Small intestine (tissue), 7 donors: ENCODE data around the gene CFAP119. TPM values are rescaled to one million over a fixed set of nuclear protein-coding genes. Genes with fewer than 3 reads are reported as not detected.

Source experiments
- DNase-seq, 2 donors: peaks; one replicate each; pipeline versions ENCODE4 v3.0.0 to v3.0.0-alpha.2; 2013
- FAIRE-seq: peaks from 2 replicates; lab custom pipeline; 2012; peaks lifted over from hg19 to GRCh38; lab: Jason Lieb, UNC
- H3K27ac ChIP-seq, 3 donors: one replicate each; pipeline ENCODE4 v1.5.1; 2013; ENCODE audit warnings: low read length in 2 of 3, mild to moderate bottlenecking in 2 of 3, control low read depth in 1 of 3, inconsistent platforms in 1 of 3, low read depth in 1 of 3, moderate library complexity in 1 of 3
- H3K27me3 ChIP-seq, 3 donors: one replicate each; pipeline ENCODE4 v1.6.1; 2013; ENCODE audit warnings: low read length in 3 of 3, inconsistent platforms in 1 of 3; ENCODE audit not compliant: control insufficient read depth in 3 of 3, insufficient read depth in 3 of 3
- H3K36me3 ChIP-seq, 3 donors: one replicate each; pipeline ENCODE4 v1.6.1; 2013; ENCODE audit warnings: low read length in 3 of 3, inconsistent platforms in 1 of 3, low read depth in 1 of 3, mild to moderate bottlenecking in 1 of 3, moderate library complexity in 1 of 3; ENCODE audit not compliant: control insufficient read depth in 3 of 3, insufficient read depth in 2 of 3
- H3K4me1 ChIP-seq, 3 donors: one replicate each; pipeline ENCODE4 v1.6.1; 2013; ENCODE audit warnings: low read length in 2 of 3, inconsistent platforms in 1 of 3, low read depth in 1 of 3, mild to moderate bottlenecking in 1 of 3, moderate library complexity in 1 of 3; ENCODE audit not compliant: control insufficient read depth in 3 of 3, insufficient read depth in 2 of 3
- H3K4me3 ChIP-seq, 3 donors: one replicate each; pipeline ENCODE4 v1.5.1; 2013; ENCODE audit warnings: low read length in 3 of 3, control low read depth in 1 of 3, inconsistent platforms in 1 of 3, low read depth in 1 of 3, mild to moderate bottlenecking in 1 of 3, moderate library complexity in 1 of 3
- H3K9me3 ChIP-seq, 2 donors: one replicate each; pipeline ENCODE4 v1.6.1; 2013; ENCODE audit warnings: low read depth in 1 of 2, low read length in 1 of 2; ENCODE audit not compliant: control insufficient read depth in 2 of 2, insufficient read depth in 1 of 2
- WGBS, 3 donors: extraction: QIAGEN DNeasy Blood & Tissue Kit; methylation state at CpG; one replicate each; pipeline ENCODE4 v1.1.7; 2013; 5-methylcytosine and 5-hydroxymethylcytosine counted together
- polyA plus RNA-seq, 4 donors: library from polyadenylated mRNA; stranded (reverse) in 3 of 4; unstranded in 1 of 4; fragments of 200-250 nt in 3 of 4; fragments of 120-200 nt in 1 of 4; gene quantifications; one replicate each; pipeline versions ENCODE4 v1.2.1 to v1.2.3, GENCODE V29; 2013
- donor health status: healthy with polysubstance abuse.
- donor health status: control.
- donor health status: control.
- donor health status: Bipolar disorder and iron deficiency.
- donor health status: healthy.

CFAP119 gene
- polyA plus RNA-seq, 4 donors, result 2.4 to 6.5 (median 5.1) TPM

DNA sequence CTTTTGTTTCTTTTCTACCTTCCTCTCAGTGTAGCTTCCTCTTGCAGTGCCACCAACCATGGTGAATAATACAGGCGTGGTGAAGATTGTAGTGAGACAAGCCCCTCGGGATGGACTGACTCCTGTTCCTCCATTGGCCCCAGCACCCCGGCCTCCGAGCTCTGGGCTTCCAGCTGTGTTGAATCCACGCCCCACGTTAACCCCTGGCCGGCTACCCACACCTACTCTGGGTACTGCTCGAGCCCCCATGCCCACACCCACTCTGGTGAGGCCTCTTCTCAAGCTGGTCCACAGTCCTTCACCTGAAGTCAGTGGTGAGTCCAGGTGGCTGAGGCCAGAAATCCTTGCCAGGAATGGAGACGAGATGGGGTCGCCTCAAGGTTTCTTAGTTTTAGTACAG lies 38.9 kb downstream of the CFAP119 start:
- no peak for FAIRE-seq

GRCh38 chr16:30722443-30722842 lies 39.4 kb downstream of the CFAP119 start:
- DNase-seq, result no peak
- FAIRE-seq, result no peak
- 57 to 74% (median 63%) methylated on average over 6 of the region's 6 CpGs for WGBS, 3 donors

More for the DNA sequence above, 38.9 kb downstream of the CFAP119 start:
- DNase-seq, result no peak
- 88 to 95% (median 91%) methylated on average over 10 of the region's 10 CpGs for WGBS, 3 donors
- peaks cover 43 to 88% (median 57%) of the 10 kb centered on the region in 3 donors for H3K36me3 ChIP-seq
- H3K4me1 ChIP-seq, result peaks cover 0 to 8% (median 0%) of the 10 kb centered on the region in 3 donors
- no peaks in the 10 kb centered on the region for H3K9me3 ChIP-seq
- no peak overlapping the region for H3K27ac ChIP-seq
- H3K4me3 ChIP-seq, result no peak overlapping the region
- H3K27me3 ChIP-seq, result no peaks in the 10 kb centered on the region

DNA sequence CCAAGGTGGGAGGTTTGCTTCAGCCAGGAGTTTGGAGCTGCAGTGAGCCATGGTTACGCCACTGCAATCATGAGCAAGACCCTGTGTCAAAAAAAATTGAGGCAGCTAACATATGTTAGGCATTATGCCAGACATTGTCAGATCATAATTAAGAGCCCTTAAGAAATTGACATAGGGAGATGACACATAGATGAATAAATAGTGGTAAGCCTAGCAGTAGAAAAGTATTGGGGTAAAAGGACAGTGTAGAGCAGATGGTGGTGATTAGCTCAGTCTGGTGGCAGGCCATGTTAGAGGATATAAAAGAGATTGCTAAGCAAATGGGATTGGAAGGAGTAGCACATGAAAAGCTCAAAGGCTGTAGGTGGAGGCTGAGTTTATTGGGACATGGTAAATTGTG lies 40.3 kb downstream of the CFAP119 start:
- 92 to 95% (median 95%) methylated on average over 1 of the region's 1 CpG for WGBS, 3 donors
- FAIRE-seq (no peak), DNase-seq (no peak)
- peaks cover 48 to 84% (median 62%) of the 10 kb centered on the region in 3 donors for H3K36me3 ChIP-seq
- no peaks in the 10 kb centered on the region for H3K27me3 ChIP-seq
- H3K27ac ChIP-seq, result no peak overlapping the region
- H3K4me3 ChIP-seq, result no peak overlapping the region
- peaks cover 0 to 8% (median 0%) of the 10 kb centered on the region in 3 donors for H3K4me1 ChIP-seq
- no peaks in the 10 kb centered on the region for H3K9me3 ChIP-seq

More at GRCh38 chr16:30722443-30722842, 39.4 kb downstream of the CFAP119 start:
- peaks cover 46 to 89% (median 57%) of the 10 kb centered on the region in 3 donors for H3K36me3 ChIP-seq
- no peak overlapping the region for H3K27ac ChIP-seq
- no peaks in the 10 kb centered on the region for H3K9me3 ChIP-seq
- H3K4me3 ChIP-seq, result no peak overlapping the region
- peaks cover 0 to 8% (median 0%) of the 10 kb centered on the region in 3 donors for H3K4me1 ChIP-seq
- no peaks in the 10 kb centered on the region for H3K27me3 ChIP-seq

GRCh38 chr16:30721167-30721566 lies 40.7 kb downstream of the CFAP119 start:
- no peak overlapping the region for H3K27ac ChIP-seq
- 96 to 99% (median 96%) methylated on average over 7 to 8 of the region's 8 CpGs for WGBS, 3 donors
- FAIRE-seq, result no peak
- no peaks in the 10 kb centered on the region for H3K27me3 ChIP-seq
- no peaks in the 10 kb centered on the region for H3K9me3 ChIP-seq
- H3K4me3 ChIP-seq, result no peak overlapping the region
- peaks cover 0 to 5% (median 0%) of the 10 kb centered on the region in 3 donors for H3K4me1 ChIP-seq
- peaks cover 51 to 83% (median 60%) of the 10 kb centered on the region in 3 donors for H3K36me3 ChIP-seq
- DNase-seq, result no peak

DNA sequence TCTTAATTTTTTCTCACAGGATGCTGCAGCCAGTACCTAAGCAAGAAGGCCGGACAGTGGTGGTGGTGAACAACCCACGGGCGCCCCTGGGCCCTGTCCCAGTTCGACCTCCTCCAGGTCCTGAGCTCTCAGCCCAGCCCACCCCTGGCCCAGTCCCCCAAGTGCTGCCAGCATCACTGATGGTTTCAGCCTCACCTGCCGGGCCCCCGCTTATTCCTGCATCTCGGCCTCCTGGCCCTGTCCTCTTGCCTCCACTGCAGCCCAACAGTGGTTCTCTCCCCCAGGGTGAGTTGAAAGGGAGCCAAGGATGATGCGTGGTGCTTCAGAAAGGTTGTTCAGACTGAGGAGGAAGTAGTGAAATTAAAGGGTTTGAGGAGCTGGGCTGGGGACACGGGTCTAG lies 41.2 kb downstream of the CFAP119 start:
- H3K27ac ChIP-seq, result no peak overlapping the region

DNA sequence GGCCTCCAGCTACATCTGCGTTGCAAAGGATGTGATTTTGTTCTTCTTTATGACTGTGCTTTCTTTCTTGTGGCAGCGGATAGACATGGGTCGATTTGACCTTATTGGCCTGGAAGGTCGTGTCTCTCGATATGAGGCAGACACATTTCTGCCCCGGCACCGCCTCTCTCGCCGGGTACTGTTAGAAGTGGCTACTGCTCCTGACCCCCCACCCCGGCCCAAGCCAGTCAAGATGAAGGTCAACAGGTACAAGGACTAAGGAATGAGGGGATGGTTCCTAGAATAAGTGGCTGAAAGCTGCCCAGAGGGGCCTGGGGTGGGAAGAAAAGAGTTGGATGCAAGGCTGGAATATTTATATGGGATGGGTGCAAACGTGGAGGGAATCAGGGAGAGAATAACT lies 41.8 kb downstream of the CFAP119 start:
- peaks cover 50 to 84% (median 63%) of the 10 kb centered on the region in 3 donors for H3K36me3 ChIP-seq
- DNase-seq, result no peak
- no peak for FAIRE-seq
- no peak overlapping the region for H3K27ac ChIP-seq
- no peaks in the 10 kb centered on the region for H3K27me3 ChIP-seq
- H3K4me3 ChIP-seq, result no peak overlapping the region
- H3K4me1 ChIP-seq, result no peaks in the 10 kb centered on the region
- 90 to 92% (median 92%) methylated on average over 11 of the region's 11 CpGs for WGBS, 3 donors
- H3K9me3 ChIP-seq, result no peaks in the 10 kb centered on the region

More for the DNA sequence above, 41.2 kb downstream of the CFAP119 start:
- Histone ChIP-seq H3K27me3 (no peaks in the 10 kb centered on the region), H3K4me3 (no peak overlapping the region), H3K4me1 (peaks cover 0 to under 1% (median 0%) of the 10 kb centered on the region in 3 donors), H3K36me3 (peaks cover 55 to 86% (median 62%) of the 10 kb centered on the region in 3 donors), H3K9me3 (no peaks in the 10 kb centered on the region)
- FAIRE-seq, result no peak
- WGBS, 3 donors, result 84 to 92% (median 89%) methylated on average over 8 to 9 of the region's 9 CpGs
- DNase-seq, result no peak

DNA sequence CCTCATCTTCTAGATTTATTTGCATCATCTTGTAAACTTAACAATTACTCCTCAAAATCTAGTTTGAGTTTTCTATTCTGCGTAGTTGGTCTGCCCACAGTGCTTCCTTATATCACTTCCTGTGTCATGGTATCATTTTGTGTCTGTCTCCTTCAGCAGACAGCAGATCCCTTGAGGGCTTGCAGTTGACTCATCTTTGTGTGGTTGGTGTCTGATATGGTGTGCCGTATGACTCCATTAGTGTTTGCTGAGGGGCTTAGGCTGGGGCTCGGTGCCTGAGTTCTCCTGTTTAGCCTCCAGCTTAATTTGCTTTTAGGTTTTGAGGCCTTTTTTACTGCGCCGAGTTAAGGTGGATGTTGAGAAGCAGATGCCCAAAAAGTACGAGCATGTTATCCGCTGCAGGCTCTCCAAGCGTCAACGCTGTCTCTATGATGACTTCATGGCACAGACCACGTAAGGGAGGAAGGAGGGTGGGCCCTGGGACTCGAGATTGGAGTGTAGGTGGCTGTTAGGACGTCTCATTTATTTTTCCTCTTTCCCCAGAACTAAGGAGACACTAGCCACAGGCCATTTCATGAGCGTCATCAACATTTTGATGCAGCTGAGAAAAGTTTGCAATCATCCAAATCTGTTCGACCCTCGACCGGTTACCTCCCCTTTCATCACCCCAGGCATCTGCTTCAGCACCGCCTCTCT lies 46.0 kb downstream of the CFAP119 start:
- no peaks in the 10 kb centered on the region for H3K27me3 ChIP-seq
- WGBS, 3 donors, result 80 to 85% (median 83%) methylated on average over 17 of the region's 17 CpGs
- no peaks in the 10 kb centered on the region for H3K4me1 ChIP-seq
- FAIRE-seq (no peak), DNase-seq (peak in 1 of 2 donors; percentile 14)
- no peak overlapping the region for H3K4me3 ChIP-seq
- H3K9me3 ChIP-seq, result no peaks in the 10 kb centered on the region
- H3K36me3 ChIP-seq, result peaks cover 47 to 79% (median 56%) of the 10 kb centered on the region in 3 donors
- H3K27ac ChIP-seq, result peak overlapping the region in 1 of 3 donors; percentile 59

GRCh38 chr16:30711712-30712111 lies 50.1 kb downstream of the CFAP119 start:
- FAIRE-seq (no peak), DNase-seq (no peak)
- peaks cover 55 to 82% (median 63%) of the 10 kb centered on the region in 3 donors for H3K36me3 ChIP-seq
- H3K27me3 ChIP-seq, result no peaks in the 10 kb centered on the region
- H3K4me1 ChIP-seq, result no peaks in the 10 kb centered on the region
- 94 to 100% (median 100%) methylated on average over 1 of the region's 1 CpG for WGBS, 3 donors
- no peaks in the 10 kb centered on the region for H3K9me3 ChIP-seq
- no peak overlapping the region for H3K27ac ChIP-seq
- no peak overlapping the region for H3K4me3 ChIP-seq
